Naive B cell (primary cell): ENCODE data around the gene NEU1. TPM values are rescaled to one million over a fixed set of nuclear protein-coding genes. Genes with fewer than 3 reads are reported as not detected.
"Not testable (repeated sequence)": the region's sequence is repeated elsewhere in the genome, so short reads cannot be mapped to it uniquely, and the experiment has no call there.

Experiments used
- ATAC-seq, 2 donors: fragments of 150-1000 bp; cut with Tn5 transposase; 2 replicates each; pipeline ENCODE4 v1.10.0; 2021; ENCODE audit warnings: low read depth in 2 of 2, mild to moderate bottlenecking in 2 of 2, moderate library complexity in 2 of 2
- DNase-seq: peaks from one replicate; pipeline ENCODE4 v3.0.0; 2022
- H3K27ac Mint-ChIP-seq, 6 donors: one replicate each; pipeline ENCODE4 v1.8.0; 2020 to 2022; ENCODE audit warnings: mild to moderate bottlenecking in 6 of 6, mixed read lengths in 6 of 6, moderate library complexity in 5 of 6, inconsistent platforms in 2 of 6
- H3K27me3 Mint-ChIP-seq, 3 donors: one replicate each; pipeline ENCODE4 v1.8.0; 2021 to 2022; ENCODE audit warnings: mixed read lengths in 3 of 3, mild to moderate bottlenecking in 1 of 3
- H3K36me3 Mint-ChIP-seq, 2 donors: one replicate each; pipeline ENCODE4 v1.8.0; 2020 to 2022; ENCODE audit warnings: mixed read lengths in 2 of 2, inconsistent platforms in 1 of 2, mild to moderate bottlenecking in 1 of 2
- H3K4me1 Mint-ChIP-seq, 3 donors: one replicate each; pipeline ENCODE4 v1.8.0; 2020 to 2022; ENCODE audit warnings: mixed read lengths in 3 of 3, inconsistent platforms in 1 of 3, mild to moderate bottlenecking in 1 of 3, moderate library complexity in 1 of 3
- H3K4me3 Mint-ChIP-seq, 8 donors: one replicate each; pipeline ENCODE4 v1.8.0; 2020 to 2022; ENCODE audit warnings: mild to moderate bottlenecking in 8 of 8, mixed read lengths in 8 of 8, moderate library complexity in 8 of 8, inconsistent platforms in 2 of 8
- H3K9me3 Mint-ChIP-seq, 7 donors: one replicate each; pipeline ENCODE4 v1.8.0; 2020 to 2022; ENCODE audit warnings: mixed read lengths in 7 of 7, mild to moderate bottlenecking in 5 of 7, inconsistent platforms in 2 of 7, moderate library complexity in 1 of 7
- polyA plus RNA-seq, 6 donors: library from polyadenylated mRNA; unstranded; fragments of 300-500 nt; fragmentation: Illumina TruSeq; gene quantifications; one replicate each; pipeline ENCODE4 v1.2.3, GENCODE V29; 2021; ENCODE audit warnings: low read depth in 6 of 6

The NEU1 gene
- polyA plus RNA-seq, 6 donors from 2014 or later, result 10.9 to 19.5 (median 18.2) TPM

GRCh38 chr6:31823592-31824196 lies 38.9 kb downstream of the NEU1 start:
- ATAC-seq, H3K9me3 Mint-ChIP-seq, DNase-seq, H3K27me3 Mint-ChIP-seq, H3K36me3 Mint-ChIP-seq: not testable (repeated sequence)
- peaks cover 15 to 55% (median 26%) of the 10 kb centered on the region in 3 donors for H3K4me1 Mint-ChIP-seq
- H3K4me3 Mint-ChIP-seq, result peak overlapping the region in 4 of 8 donors; percentile 32 to 93 (median 52)
- peak overlapping the region in 2 of 6 donors; percentile 22 to 93 for H3K27ac Mint-ChIP-seq

DNA sequence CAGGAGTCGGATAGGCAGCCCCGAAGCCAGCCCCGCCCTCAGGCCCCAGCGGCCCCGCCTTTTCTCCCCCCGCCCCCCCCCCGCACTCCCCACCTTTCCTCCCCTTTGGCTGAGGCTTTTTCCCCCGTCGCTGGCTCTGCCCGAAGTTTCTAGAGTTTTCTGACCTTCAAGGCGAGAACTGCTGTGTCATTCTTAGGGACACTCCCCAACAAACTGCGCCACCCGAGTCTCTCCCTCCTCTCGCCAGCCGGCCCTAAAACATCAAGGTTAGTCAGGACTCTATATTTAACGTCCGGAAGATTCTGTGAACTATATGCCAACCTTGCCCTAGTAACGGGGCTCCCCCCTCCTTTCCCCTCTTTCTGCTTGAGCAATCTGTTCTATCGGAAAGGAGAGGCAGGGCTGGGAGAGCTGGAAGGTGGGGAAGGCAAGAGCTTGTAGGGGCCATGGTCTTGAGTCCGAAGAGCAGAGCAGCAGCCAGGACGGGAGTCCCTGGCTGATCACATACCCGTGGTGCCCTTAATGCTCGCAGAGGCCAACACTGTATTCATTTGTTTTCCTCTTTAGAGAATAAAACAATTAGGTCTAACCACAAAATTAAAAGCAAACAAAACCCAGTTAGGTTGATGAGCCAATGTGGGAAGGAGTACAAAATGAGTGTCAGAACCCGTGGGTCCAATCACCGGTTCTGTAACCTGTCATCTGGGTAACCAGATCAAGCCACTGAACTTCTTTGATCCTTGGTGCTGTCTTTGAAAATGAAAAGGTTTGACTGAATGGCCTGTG lies 40.4 kb downstream of the NEU1 start:
- H3K4me1 Mint-ChIP-seq, result peaks cover 17 to 63% (median 39%) of the 10 kb centered on the region in 3 donors
- peak; percentile 35 to 44 for ATAC-seq
- no peaks in the 10 kb centered on the region for H3K36me3 Mint-ChIP-seq

GRCh38 chr6:31821301-31822035 lies 41.2 kb downstream of the NEU1 start:
- peak overlapping the region; percentile 92 to 100 (median 98) for H3K4me3 Mint-ChIP-seq
- ATAC-seq, result peak; percentile 55 to 62

More for the DNA sequence above, 40.4 kb downstream of the NEU1 start:
- H3K9me3 Mint-ChIP-seq, result no peaks in the 10 kb centered on the region
- peak overlapping the region; percentile 93 to 98 (median 94) for H3K27ac Mint-ChIP-seq
- no peak for DNase-seq
- H3K4me3 Mint-ChIP-seq, result peak overlapping the region; percentile 92 to 100 (median 98)
- no peaks in the 10 kb centered on the region for H3K27me3 Mint-ChIP-seq

GRCh38 chr6:31820399-31820798 lies 42.2 kb downstream of the NEU1 start:
- not testable (repeated sequence) for DNase-seq, H3K27me3 Mint-ChIP-seq, H3K9me3 Mint-ChIP-seq, ATAC-seq, H3K36me3 Mint-ChIP-seq
- Mint-ChIP-seq H3K4me3 (peak overlapping the region in 5 of 8 donors; percentile 93 to 100 (median 98)), H3K27ac (peak overlapping the region in 1 of 6 donors; percentile 7), H3K4me1 (peaks cover 13 to 49% (median 32%) of the 10 kb centered on the region in 3 donors)

More at GRCh38 chr6:31821301-31822035, 41.2 kb downstream of the NEU1 start:
- DNase-seq, result no peak
- Mint-ChIP-seq H3K4me1 (peaks cover 13 to 55% (median 32%) of the 10 kb centered on the region in 3 donors), H3K27me3 (no peaks in the 10 kb centered on the region), H3K27ac (peak overlapping the region; percentile 49 to 98 (median 90)), H3K36me3 (no peaks in the 10 kb centered on the region), H3K9me3 (no peaks in the 10 kb centered on the region)

DNA sequence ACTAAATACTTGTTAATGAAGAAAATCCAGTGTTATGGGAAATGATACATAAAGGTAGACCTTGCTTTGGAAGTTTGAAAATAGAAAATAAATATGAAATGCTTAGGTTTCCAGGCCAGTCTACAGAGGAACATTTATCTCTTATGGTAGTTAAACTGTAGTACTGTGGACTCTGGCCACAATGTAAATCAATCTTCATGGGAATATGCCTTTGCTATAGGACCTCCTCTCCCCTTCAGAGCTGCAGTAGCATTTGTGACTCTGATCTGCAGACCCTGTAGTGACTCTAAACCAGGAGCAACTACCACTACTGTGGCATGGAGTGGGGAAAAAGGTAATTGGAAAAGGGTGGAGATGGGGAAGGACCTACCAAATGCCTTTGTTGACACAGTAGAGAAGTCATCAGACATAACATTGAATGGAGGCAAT lies 42.7 kb downstream of the NEU1 start:
- Mint-ChIP-seq H3K4me1 (peaks cover 16 to 50% (median 37%) of the 10 kb centered on the region in 3 donors), H3K27ac (peak overlapping the region in 3 of 6 donors; percentile 7 to 82 (median 26)), H3K4me3 (peak overlapping the region in 6 of 8 donors; percentile 43 to 88 (median 60)), H3K27me3 (no peaks in the 10 kb centered on the region), H3K36me3 (no peaks in the 10 kb centered on the region), H3K9me3 (no peaks in the 10 kb centered on the region)
- ATAC-seq (no peak), DNase-seq (no peak)

DNA sequence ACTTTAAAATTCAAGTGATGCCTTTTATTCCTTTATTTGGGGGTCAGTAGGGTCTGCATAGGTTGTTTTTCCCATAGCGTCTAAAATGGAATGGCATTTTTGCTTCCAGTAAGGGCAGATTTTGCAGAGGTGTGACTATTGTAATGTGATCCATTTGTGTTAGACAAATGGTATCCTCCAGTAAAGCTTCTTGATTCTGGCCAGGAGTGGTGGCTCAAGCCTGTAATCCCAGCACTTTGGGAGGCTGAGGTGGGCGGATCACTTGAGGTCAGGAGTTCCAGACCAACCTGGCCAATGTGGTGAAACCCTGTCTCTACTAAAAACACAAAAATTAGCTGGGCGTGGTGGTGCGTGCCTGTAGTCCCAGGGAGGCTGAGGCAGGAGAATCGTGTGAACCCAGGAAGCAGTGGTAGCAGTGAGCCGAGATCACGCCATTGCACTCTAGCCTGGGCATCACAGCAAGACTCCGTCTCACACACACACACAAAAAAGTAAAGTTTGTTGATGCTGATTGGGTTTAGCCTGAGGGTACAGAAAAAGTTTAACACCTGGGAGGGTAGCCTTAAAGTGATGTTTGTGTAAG lies 44.6 kb downstream of the NEU1 start:
- Mint-ChIP-seq H3K4me1 (peaks cover 25 to 49% (median 46%) of the 10 kb centered on the region in 3 donors), H3K4me3 (peak overlapping the region; percentile 54 to 89 (median 74)), H3K27ac (peak overlapping the region in 5 of 6 donors; percentile 32 to 89 (median 74))
- ATAC-seq, H3K36me3 Mint-ChIP-seq, H3K9me3 Mint-ChIP-seq, DNase-seq, H3K27me3 Mint-ChIP-seq: not testable (repeated sequence)

- H3K36me3 Mint-ChIP-seq, result not testable (repeated sequence)
These were observed 45.3 kb downstream of the NEU1 start for GRCh38 chr6:31817133-31817928.

GRCh38 chr6:31815025-31815838 lies 47.4 kb downstream of the NEU1 start, which contains the start of the genes HSPA1A and HSPA1L:
Gene HSPA1A (plus strand): TSS chr6:31815543. CDS start chr6:31815757, 214 bp downstream.
Gene HSPA1L (minus strand): TSS chr6:31815283. CDS start chr6:31811972, 3,311 bp downstream.
- DNase-seq (no peak), ATAC-seq (peak; percentile 29 to 31)
- Mint-ChIP-seq H3K4me3 (peak within 1 kb of the TSS; percentile 91 to 97 (median 94)), H3K27me3 (no peaks in the 10 kb centered on the region), H3K4me1 (peaks cover 17 to 31% (median 31%) of the 10 kb centered on the region in 3 donors), H3K27ac (peak within 1 kb of the TSS; percentile 60 to 95 (median 84)), H3K9me3 (no peaks in the 10 kb centered on the region), H3K36me3 (no peaks in the 10 kb centered on the region)

More at GRCh38 chr6:31817133-31817928, 45.3 kb downstream of the NEU1 start:
- Mint-ChIP-seq H3K27ac (peak overlapping the region in 5 of 6 donors; percentile 9 to 89 (median 74)), H3K4me3 (peak overlapping the region; percentile 54 to 89 (median 74)), H3K4me1 (peaks cover 24 to 44% (median 42%) of the 10 kb centered on the region in 3 donors)
- DNase-seq, H3K9me3 Mint-ChIP-seq, H3K27me3 Mint-ChIP-seq: not testable (repeated sequence)
- ATAC-seq, result peak; percentile 20 to 26

GRCh38 chr6:31814677-31815024 lies 48.0 kb downstream of the NEU1 start:
- DNase-seq (no peak), ATAC-seq (peak; percentile 61 to 63)
- Mint-ChIP-seq H3K4me1 (peaks cover 17 to 31% (median 28%) of the 10 kb centered on the region in 3 donors), H3K36me3 (no peaks in the 10 kb centered on the region), H3K4me3 (peak overlapping the region; percentile 91 to 97 (median 94)), H3K9me3 (no peaks in the 10 kb centered on the region), H3K27ac (peak overlapping the region; percentile 60 to 95 (median 72)), H3K27me3 (no peaks in the 10 kb centered on the region)

GRCh38 chr6:31813465-31813849 lies 49.2 kb downstream of the NEU1 start:
- Mint-ChIP-seq H3K4me1 (peaks cover 17 to 29% (median 28%) of the 10 kb centered on the region in 3 donors), H3K27ac (no peak overlapping the region), H3K27me3 (no peaks in the 10 kb centered on the region), H3K9me3 (no peaks in the 10 kb centered on the region), H3K36me3 (no peaks in the 10 kb centered on the region), H3K4me3 (peak overlapping the region in 7 of 8 donors; percentile 66 to 96 (median 77))
- DNase-seq, result no peak
- no peak for ATAC-seq

- no peak for ATAC-seq
- H3K9me3 Mint-ChIP-seq, result no peaks in the 10 kb centered on the region
- peak overlapping the region in 1 of 8 donors; percentile 18 for H3K4me3 Mint-ChIP-seq
- H3K27ac Mint-ChIP-seq, result no peak overlapping the region
- no peaks in the 10 kb centered on the region for H3K36me3 Mint-ChIP-seq
- no peaks in the 10 kb centered on the region for H3K27me3 Mint-ChIP-seq
- peaks cover 15 to 21% (median 19%) of the 10 kb centered on the region in 3 donors for H3K4me1 Mint-ChIP-seq
- DNase-seq, result no peak
These were observed 51.0 kb downstream of the NEU1 start for GRCh38 chr6:31811645-31812044.
